HEK293T (cell line): ENCODE results near the gene ENTREP1.

ENCODE experiments used
- BHLHE40 ChIP-seq: fragments of 450-650 bp; IDR thresholded peaks from 2 replicates; pipeline ENCODE4 v1.6.1; 2016; ENCODE audit warnings: mild to moderate bottlenecking, moderate library complexity, borderline replicate concordance
- CTBP1 ChIP-seq: fragments of 450-650 bp; IDR thresholded peaks from 2 replicates; pipeline ENCODE4 v1.6.1; 2016; ENCODE audit warnings: borderline replicate concordance
- ELF4 ChIP-seq: fragments of 450-650 bp; IDR thresholded peaks from 2 replicates; pipeline ENCODE4 v1.6.1; 2017; ENCODE audit warnings: antibody characterized with exemption
- FOXK2 ChIP-seq: fragments of 450-650 bp; IDR thresholded peaks from 2 replicates; pipeline ENCODE4 v1.6.1; 2016; ENCODE audit warnings: mild to moderate bottlenecking
- LEF1 ChIP-seq: fragments of 450-650 bp; IDR thresholded peaks from 2 replicates; pipeline ENCODE4 v1.6.1; 2017; ENCODE audit warnings: mild to moderate bottlenecking, borderline replicate concordance
- SP1 ChIP-seq: fragments of 450-650 bp; IDR thresholded peaks from 2 replicates; pipeline ENCODE4 v1.6.1; 2017
- ZNF384 ChIP-seq: fragments of 450-650 bp; IDR thresholded peaks from 2 replicates; pipeline ENCODE4 v1.6.1; 2016
- TF ChIP-seq, protein P1 (sequence below): fragments of 450-650 bp; IDR thresholded peaks from 2 replicates; pipeline ENCODE4 v1.6.1; 2016

DNA sequence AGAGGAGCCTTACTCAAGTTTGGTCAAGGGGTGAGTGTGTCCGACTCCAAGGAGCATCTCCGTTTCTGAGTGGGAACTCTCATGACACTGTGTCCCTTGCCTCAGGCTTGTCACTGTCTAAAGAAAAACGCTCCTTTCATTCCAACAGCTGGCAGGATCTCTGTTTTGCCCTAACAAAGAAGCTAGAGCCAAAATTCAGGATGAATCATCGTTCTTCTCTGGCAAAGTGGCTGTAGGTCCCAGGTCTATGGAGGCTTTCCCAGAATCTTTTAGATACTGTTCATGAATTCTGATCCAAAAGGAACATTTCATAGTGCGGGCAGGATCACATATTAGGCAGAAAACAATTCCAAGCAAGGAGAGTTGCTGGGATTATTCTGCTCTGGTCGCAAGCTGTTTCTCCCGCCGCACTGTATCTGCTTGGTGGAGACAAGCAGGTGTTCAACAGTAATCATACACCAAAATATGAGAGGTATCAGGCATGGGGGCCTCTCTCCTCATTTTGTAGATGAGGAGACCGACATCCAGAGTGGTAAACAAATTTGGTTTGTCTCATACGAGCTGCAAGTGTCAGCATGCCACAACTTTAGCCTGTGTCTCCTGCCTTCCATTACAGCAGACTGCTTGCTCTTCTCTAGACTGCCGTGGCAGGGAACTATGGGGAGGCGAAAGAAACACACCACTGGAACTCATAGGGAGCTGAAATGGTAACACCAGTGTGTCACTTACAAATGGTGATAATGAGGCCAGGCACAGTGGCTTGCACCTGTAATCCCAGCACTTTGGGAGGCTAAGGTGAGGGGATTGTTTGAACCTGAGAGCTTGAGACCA, 72.6 kb downstream of the ENTREP1 start:
- TF ChIP-seq ZNF384: no peak
- TF ChIP-seq ELF4: no peak
- no peak for TF ChIP-seq CTBP1
- no peak for TF ChIP-seq LEF1
- TF ChIP-seq SP1: no peak
- TF ChIP-seq FOXK2: no peak
- TF ChIP-seq BHLHE40: no peak
- TF ChIP-seq, protein P1, sequence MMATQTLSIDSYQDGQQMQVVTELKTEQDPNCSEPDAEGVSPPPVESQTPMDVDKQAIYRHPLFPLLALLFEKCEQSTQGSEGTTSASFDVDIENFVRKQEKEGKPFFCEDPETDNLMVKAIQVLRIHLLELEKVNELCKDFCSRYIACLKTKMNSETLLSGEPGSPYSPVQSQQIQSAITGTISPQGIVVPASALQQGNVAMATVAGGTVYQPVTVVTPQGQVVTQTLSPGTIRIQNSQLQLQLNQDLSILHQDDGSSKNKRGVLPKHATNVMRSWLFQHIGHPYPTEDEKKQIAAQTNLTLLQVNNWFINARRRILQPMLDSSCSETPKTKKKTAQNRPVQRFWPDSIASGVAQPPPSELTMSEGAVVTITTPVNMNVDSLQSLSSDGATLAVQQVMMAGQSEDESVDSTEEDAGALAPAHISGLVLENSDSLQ: no peak
